Heart left ventricle (tissue), 16 donors: ENCODE data around the gene OR4K13. TPM values are rescaled to one million over a fixed set of nuclear protein-coding genes. Genes with fewer than 3 reads are reported as not detected.

Source experiments
- ATAC-seq, 4 donors: fragments of 200-7000 bp; cut with Tn5 transposase; one replicate each; pipeline ENCODE4 v1.9.1; 2020 to 2022; ENCODE audit warnings: moderate library complexity in 4 of 4, mild to moderate bottlenecking in 3 of 4, moderate number of reproducible peaks in 1 of 4
- DNase-seq, 5 donors: peaks; one replicate each; pipeline ENCODE4 v3.0.0-alpha.2; 2020
- H3K27ac ChIP-seq, 12 donors: fragments of 200-600 bp; sonication (generic) in 4 of 12; one replicate each; pipeline versions ENCODE4 v1.5.0 to v1.8.0; 2016 to 2022; ENCODE audit warnings: mild to moderate bottlenecking in 2 of 12
- H3K27me3 ChIP-seq, 9 donors: fragments of 200-600 bp; sonication (generic) in 2 of 9; one replicate each; pipeline versions ENCODE4 v1.5.1 to v1.8.0; 2016 to 2022; ENCODE audit warnings: mild to moderate bottlenecking in 3 of 9
- H3K36me3 ChIP-seq, 9 donors: fragments of 200-600 bp; sonication (generic) in 2 of 9; one replicate each; pipeline versions ENCODE4 v1.5.0 to v1.8.0; 2018 to 2022; ENCODE audit warnings: mild to moderate bottlenecking in 2 of 9
- H3K4me1 ChIP-seq, 12 donors: fragments of 200-600 bp; sonication (generic) in 4 of 12; one replicate each; pipeline versions ENCODE4 v1.5.0 to v1.8.0; 2016 to 2022; ENCODE audit warnings: mild to moderate bottlenecking in 3 of 12
- H3K4me3 ChIP-seq, 12 donors: fragments of 200-600 bp; sonication (generic) in 4 of 12; one replicate each; pipeline versions ENCODE4 v1.5.0 to v1.8.0; 2017 to 2022; ENCODE audit warnings: mild to moderate bottlenecking in 9 of 12, moderate library complexity in 4 of 12
- H3K9me3 ChIP-seq, 12 donors: fragments of 200-600 bp; sonication (generic) in 4 of 12; one replicate each; pipeline versions ENCODE4 v1.5.0 to v1.8.0; 2016 to 2022; ENCODE audit warnings: mild to moderate bottlenecking in 1 of 12
- POLR2A ChIP-seq, 2 donors: fragments of 450-650 bp; IDR thresholded peaks; one replicate each; pipeline ENCODE4 v1.6.1; 2017; ENCODE audit warnings: antibody characterized with exemption in 2 of 2, mild to moderate bottlenecking in 2 of 2, moderate library complexity in 2 of 2
- WGBS, 4 donors: extraction: QIAGEN DNeasy Blood & Tissue Kit in 2 of 4; methylation state at CpG; one replicate each; pipeline versions ENCODE4 v1.1.5 to v1.1.7; 2013 to 2018; 5-methylcytosine and 5-hydroxymethylcytosine counted together
- intact Hi-C, 10 donors: fragments of 100-400 bp; cut with DNase I; formaldehyde crosslinking; loops; one replicate each; pipeline versions ENCODE4 v1.11.1 to v1.14.2; 2022
- polyA plus RNA-seq, 2 donors: library from polyadenylated mRNA; stranded (reverse); fragments of 200-250 nt; gene quantifications; one replicate each; pipeline ENCODE4 v1.2.3, GENCODE V29; 2013
- total RNA-seq, 9 donors: library from RNA; depleted of rRNA in 2 of 9; stranded (reverse); fragments of >200 nt in 2 of 9; fragmentation: NEBNext Ultra II Directional in 3 of 9; extraction: Animal tissue kit (Norgen Biotek cat#: 25700) in 3 of 9; gene quantifications; one replicate each; pipeline versions ENCODE4 v1.1.0 to v1.2.4, GENCODE V29; 2016 to 2023
- TF ChIP-seq, protein P1 (sequence below), 12 donors: fragments of 200-600 bp; sonication (generic) in 4 of 12; IDR thresholded peaks; one replicate each; pipeline versions ENCODE4 v1.5.0 to v1.8.0; 2018 to 2022; ENCODE audit warnings: antibody characterized with exemption in 12 of 12, mild to moderate bottlenecking in 5 of 12
- donor health status: ischemic (EF 13 %, LVEDD 7.1; RV severe dilation, severe dysfunction).
- donor health status: healthy with polysubstance abuse.
- donor health status: DM: no; HTN: yes; CAD: no.
- donor health status: DM: no; HTN: no; CAD: no.
- donor health status: ischemic (EF 25% LVEDD 6.9; RV normal size, moderate dysfunction).
- donor health status: ischemic (EF 25% LVEDD 5.7; RV mildly dilated, moderate dysfunction).
- donor health status: healthy.
- donor health status: DM: yes; HTN: yes; CAD: no.
- donor health status: ischemic (EF 35%, LVEDD 5.7; RV mildly dilated, moderate dysfunction).
- donor health status: nonischemic (EF 11% LVEDD 7.7; RV severe dilation, severe dysfunction).
- donor health status: DM: yes; HTN: yes; CAD: no.
- donor health status: PGD.
- donor health status: ischemic (EF 29% LVEDD 5.4; RV normal size, mild dysfunction).
- donor health status: nonischemic (EF 23%, LVEDD 6.1; RV moderate dilation, normal function).

Gene OR4K13
- total and polyA plus RNA-seq, 11 donors, result not detected

DNA sequence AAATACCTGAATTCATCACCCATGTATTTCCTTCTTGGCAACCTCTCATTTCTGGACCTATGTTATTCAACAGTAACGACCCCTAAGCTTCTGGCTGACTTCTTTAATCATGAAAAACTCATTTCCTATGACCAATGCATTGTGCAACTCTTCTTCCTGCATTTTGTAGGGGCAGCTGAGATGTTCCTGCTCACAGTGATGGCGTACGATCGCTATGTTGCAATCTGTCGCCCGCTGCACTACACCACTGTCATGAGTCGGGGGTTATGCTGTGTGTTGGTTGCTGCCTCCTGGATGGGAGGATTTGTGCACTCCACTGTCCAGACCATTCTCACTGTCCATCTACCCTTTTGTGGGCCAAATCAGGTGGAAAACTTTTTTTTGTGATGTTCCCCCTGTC, 33.5 kb downstream of the OR4K13 start:
- Histone ChIP-seq H3K9me3 (peaks cover 0 to 4% (median 0%) of the 10 kb centered on the region in 12 donors), H3K27ac (no peak overlapping the region), H3K36me3 (no peaks in the 10 kb centered on the region), H3K4me3 (no peak overlapping the region), H3K27me3 (no peaks in the 10 kb centered on the region), H3K4me1 (no peaks in the 10 kb centered on the region)
- no peak for TF ChIP-seq POLR2A (IDR thresholded peaks at IDR 0.05)
- TF ChIP-seq, protein P1, sequence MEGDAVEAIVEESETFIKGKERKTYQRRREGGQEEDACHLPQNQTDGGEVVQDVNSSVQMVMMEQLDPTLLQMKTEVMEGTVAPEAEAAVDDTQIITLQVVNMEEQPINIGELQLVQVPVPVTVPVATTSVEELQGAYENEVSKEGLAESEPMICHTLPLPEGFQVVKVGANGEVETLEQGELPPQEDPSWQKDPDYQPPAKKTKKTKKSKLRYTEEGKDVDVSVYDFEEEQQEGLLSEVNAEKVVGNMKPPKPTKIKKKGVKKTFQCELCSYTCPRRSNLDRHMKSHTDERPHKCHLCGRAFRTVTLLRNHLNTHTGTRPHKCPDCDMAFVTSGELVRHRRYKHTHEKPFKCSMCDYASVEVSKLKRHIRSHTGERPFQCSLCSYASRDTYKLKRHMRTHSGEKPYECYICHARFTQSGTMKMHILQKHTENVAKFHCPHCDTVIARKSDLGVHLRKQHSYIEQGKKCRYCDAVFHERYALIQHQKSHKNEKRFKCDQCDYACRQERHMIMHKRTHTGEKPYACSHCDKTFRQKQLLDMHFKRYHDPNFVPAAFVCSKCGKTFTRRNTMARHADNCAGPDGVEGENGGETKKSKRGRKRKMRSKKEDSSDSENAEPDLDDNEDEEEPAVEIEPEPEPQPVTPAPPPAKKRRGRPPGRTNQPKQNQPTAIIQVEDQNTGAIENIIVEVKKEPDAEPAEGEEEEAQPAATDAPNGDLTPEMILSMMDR (IDR thresholded peaks at IDR 0.05), result no peak
- ATAC-seq, result no peak
- 62 to 73% (median 69%) methylated on average over 7 of the region's 7 CpGs for WGBS, 4 donors
- no peak for DNase-seq
- intact Hi-C loops, result no loop called here

DNA sequence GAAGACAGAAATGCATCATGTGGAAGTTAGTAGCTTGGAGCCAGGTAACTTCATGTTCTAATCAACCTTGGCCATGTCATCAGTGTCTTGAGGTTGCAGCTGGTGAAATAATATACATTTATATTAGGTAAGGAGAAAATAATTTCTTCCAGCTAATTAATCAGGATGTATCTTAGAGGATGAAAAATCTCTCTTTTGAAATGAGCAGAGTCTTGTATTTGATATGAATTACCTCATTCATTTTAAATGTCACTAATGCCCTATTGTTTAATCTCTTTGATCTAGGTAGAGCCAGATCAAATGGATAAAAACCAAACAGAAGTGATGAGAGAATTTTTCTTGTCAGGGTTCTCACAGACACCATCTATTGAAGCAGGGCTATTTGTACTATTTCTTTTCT, 34.0 kb downstream of the OR4K13 start, which contains the start of gene OR4Q2:
Gene OR4Q2, plus strand, starts transcription at position 301 of the 400 bp plus-strand sequence.
- no peak for DNase-seq
- TF ChIP-seq POLR2A (IDR thresholded peaks at IDR 0.05), result no peak
- TF ChIP-seq, protein P1 (IDR thresholded peaks at IDR 0.05), result no peak
- Histone ChIP-seq H3K4me3 (no peak within 1 kb of the TSS), H3K27ac (no peak within 1 kb of the TSS), H3K36me3 (no peaks in the 10 kb centered on the region), H3K9me3 (peaks cover 0 to 4% (median 0%) of the 10 kb centered on the region in 12 donors), H3K4me1 (no peaks in the 10 kb centered on the region), H3K27me3 (no peaks in the 10 kb centered on the region)
- intact Hi-C loops, result no loop called here
- ATAC-seq, result no peak

GRCh38 chr14:19993438-19993837, 42.4 kb downstream of the OR4K13 start:
- no peak overlapping the region for H3K4me3 ChIP-seq
- no peaks in the 10 kb centered on the region for H3K27me3 ChIP-seq
- intact Hi-C loops, result no loop called here
- 41 to 66% (median 62%) methylated on average over 2 of the region's 2 CpGs for WGBS, 4 donors
- no peaks in the 10 kb centered on the region for H3K36me3 ChIP-seq
- DNase-seq (no peak), ATAC-seq (no peak)
- no peak overlapping the region for H3K27ac ChIP-seq
- no peaks in the 10 kb centered on the region for H3K4me1 ChIP-seq
- H3K9me3 ChIP-seq, result no peaks in the 10 kb centered on the region
- TF ChIP-seq, protein P1 (IDR thresholded peaks at IDR 0.05), result no peak
- no peak for TF ChIP-seq POLR2A (IDR thresholded peaks at IDR 0.05)

Other genes with a start within 250 kb of the OR4K13 start
- gene OR4N2, start 232.3 kb downstream of the OR4K13 start, total RNA-seq, result under 1 TPM in 1 of 9 donors, not detected in 8; 0.09 TPM
- gene OR4N2, start 232.3 kb downstream of the OR4K13 start, polyA plus RNA-seq, result not detected
- gene OR4K2, start 160.9 kb downstream of the OR4K13 start, total RNA-seq, result not detected
- not detected for gene OR4K2, start 160.9 kb downstream of the OR4K13 start, polyA plus RNA-seq
- gene OR4K5, start 115.4 kb downstream of the OR4K13 start, total RNA-seq, result not detected
- gene OR4K5, start 115.4 kb downstream of the OR4K13 start, polyA plus RNA-seq, result not detected
- gene OR4K1, start 105.1 kb downstream of the OR4K13 start, total RNA-seq, result not detected
- not detected for gene OR4K1, start 105.1 kb downstream of the OR4K13 start, polyA plus RNA-seq
- gene OR4K15, start 60.4 kb downstream of the OR4K13 start, total RNA-seq, result not detected
- not detected for gene OR4K15, start 60.4 kb downstream of the OR4K13 start, polyA plus RNA-seq
- gene OR4Q2, start 33.9 kb downstream of the OR4K13 start, total RNA-seq, result not detected
- not detected for gene OR4Q2, start 33.9 kb downstream of the OR4K13 start, polyA plus RNA-seq
- gene OR4K14, start 16.7 kb downstream of the OR4K13 start, total RNA-seq, result not detected
- not detected for gene OR4K14, start 16.7 kb downstream of the OR4K13 start, polyA plus RNA-seq
- not detected for gene OR4L1, start 24.0 kb upstream of the OR4K13 start, total RNA-seq
- gene OR4L1, start 24.0 kb upstream of the OR4K13 start, polyA plus RNA-seq, result not detected
- not detected for gene OR4K17, start 74.7 kb upstream of the OR4K13 start, total RNA-seq
- gene OR4K17, start 74.7 kb upstream of the OR4K13 start, polyA plus RNA-seq, result not detected
- not detected for gene OR4N5, start 102.8 kb upstream of the OR4K13 start, total RNA-seq
- not detected for gene OR4N5, start 102.8 kb upstream of the OR4K13 start, polyA plus RNA-seq
- gene OR11G2, start 154.9 kb upstream of the OR4K13 start, total RNA-seq, result not detected
- gene OR11G2, start 154.9 kb upstream of the OR4K13 start, polyA plus RNA-seq, result not detected
- not detected for gene OR11H6, start 187.7 kb upstream of the OR4K13 start, total RNA-seq
- not detected for gene OR11H6, start 187.7 kb upstream of the OR4K13 start, polyA plus RNA-seq
- not detected for gene OR11H7, start 192.9 kb upstream of the OR4K13 start, total RNA-seq
- gene OR11H7, start 192.9 kb upstream of the OR4K13 start, polyA plus RNA-seq, result not detected
- gene OR11H4, start 203.2 kb upstream of the OR4K13 start, total RNA-seq, result not detected
- gene OR11H4, start 203.2 kb upstream of the OR4K13 start, polyA plus RNA-seq, result not detected